NCI-H1694 treated with DMSO at 0.1 percent for 48 hours (cell line): ENCODE data around the gene KANSL1L.
"Not testable (repeated sequence)": the region's sequence is repeated elsewhere in the genome, so short reads cannot be mapped to it uniquely, and the experiment has no call there.

Source experiments
- DNase-seq: peaks from one replicate; lab custom pipeline; 2025; lab: John Stamatoyannopoulos, UW

KANSL1L gene

DNA sequence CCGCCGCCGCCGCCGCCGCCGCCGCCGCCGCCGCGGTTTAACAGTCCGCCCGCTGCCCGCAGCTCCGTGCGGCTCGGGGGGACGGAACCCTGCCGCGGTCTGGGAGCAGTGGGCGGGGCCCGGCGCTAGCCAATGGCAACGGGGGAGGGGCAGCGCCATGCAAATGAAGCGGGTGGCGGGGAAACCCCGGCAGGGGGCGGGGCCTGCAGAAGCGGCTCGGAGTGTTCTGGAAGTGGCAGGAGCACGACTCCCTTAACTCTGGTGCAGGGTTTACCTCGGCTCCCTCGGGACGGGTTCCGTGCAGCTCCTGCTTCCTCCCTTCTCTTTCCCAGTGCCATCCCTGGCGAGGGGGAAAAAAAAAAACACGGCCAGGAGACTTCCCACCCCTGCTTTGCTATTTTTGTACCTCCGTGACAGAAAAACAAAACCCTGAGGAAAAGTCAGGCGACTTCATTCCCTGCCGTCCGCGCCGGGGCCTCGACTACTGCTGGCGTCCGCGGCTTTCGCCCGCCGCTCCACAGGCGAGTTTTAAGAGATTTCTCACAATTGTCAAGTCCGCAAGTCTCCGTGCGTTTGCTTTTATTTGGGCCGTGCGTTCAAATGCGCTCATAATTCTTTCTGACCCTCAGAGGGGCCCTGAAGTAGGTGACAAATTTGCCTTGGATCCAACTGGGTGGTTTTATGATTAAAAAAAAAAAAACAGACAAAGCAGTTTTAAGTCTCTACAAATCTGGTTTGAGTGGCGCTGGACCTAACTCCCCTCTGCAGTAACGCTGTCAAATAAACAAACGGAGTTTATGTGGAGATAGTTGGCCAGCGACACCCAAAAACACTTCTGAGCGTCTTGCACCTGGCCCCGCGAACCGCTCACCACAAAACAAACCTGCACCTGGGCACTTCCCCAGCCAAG, at the start of gene KANSL1L:
Gene KANSL1L, minus strand, starts transcription at position 101 of the 910 bp plus-strand sequence. CDS start 16,827 bp downstream, outside the sequence.
- DNase-seq: peak; percentile 92

GRCh38 chr2:210215120-210215519, 43.9 kb upstream of the KANSL1L start:
- DNase-seq: no peak

- no peak for DNase-seq
Measured at GRCh38 chr2:210210185-210210584, 39.0 kb upstream of the KANSL1L start.

DNA sequence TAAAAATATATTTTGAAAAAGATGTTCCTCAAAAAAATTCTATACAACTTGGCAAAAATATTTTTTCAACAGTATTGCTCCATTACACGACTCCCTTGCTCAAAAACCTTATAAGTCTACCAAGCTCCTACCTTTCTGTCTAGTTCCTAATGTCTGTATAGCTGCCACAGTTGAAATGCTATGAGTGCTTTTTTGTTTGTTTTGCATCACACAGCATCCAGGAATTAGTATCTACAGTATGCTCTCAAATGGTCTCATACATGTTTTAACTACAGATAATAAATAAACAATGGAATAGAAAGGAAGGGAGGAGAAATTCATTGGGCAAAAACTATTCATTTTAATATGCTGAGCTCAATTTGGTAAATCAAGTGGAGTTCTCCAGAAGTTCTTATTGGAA, 36.7 kb upstream of the KANSL1L start:
- no peak for DNase-seq

DNA sequence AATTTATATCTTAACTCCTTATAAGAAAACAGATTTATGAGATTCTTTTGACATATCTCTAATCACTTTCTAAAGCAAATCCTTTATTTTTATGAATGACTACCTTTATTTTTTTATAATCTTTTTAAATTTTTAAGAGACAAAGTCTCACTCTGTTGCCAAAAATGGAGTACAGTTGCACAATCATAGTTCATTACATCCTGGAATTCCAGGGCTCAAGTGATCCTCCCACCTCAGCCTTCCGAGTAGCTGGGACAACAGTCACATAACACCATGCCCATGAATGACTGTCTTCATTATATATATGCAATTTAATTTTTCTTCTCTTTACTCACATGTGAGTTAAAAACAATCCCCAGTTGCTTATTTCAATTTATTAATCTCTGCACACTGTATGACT, 32.3 kb upstream of the KANSL1L start:
- no peak for DNase-seq

GRCh38 chr2:210203147-210203546, 31.9 kb upstream of the KANSL1L start:
- no peak for DNase-seq

DNA sequence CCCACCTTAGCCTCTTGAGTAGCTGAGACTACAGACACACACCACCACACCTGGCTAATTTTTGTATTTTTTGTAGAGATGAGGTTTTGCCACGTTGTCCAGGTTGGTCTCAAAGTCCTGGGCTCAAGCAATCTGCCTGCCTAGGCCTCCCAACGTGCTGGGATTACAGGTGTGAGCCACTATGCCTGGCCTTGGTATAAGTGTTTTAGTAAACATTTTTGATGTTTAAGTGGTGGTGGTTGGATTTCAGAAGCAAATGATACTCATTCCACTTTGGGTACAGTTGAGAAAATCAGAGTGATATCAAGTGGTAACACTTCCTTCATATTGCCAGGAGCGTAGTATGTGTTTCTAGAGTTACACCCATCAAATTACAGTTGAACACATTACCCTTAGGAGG, 28.6 kb upstream of the KANSL1L start:
- no peak for DNase-seq

DNA sequence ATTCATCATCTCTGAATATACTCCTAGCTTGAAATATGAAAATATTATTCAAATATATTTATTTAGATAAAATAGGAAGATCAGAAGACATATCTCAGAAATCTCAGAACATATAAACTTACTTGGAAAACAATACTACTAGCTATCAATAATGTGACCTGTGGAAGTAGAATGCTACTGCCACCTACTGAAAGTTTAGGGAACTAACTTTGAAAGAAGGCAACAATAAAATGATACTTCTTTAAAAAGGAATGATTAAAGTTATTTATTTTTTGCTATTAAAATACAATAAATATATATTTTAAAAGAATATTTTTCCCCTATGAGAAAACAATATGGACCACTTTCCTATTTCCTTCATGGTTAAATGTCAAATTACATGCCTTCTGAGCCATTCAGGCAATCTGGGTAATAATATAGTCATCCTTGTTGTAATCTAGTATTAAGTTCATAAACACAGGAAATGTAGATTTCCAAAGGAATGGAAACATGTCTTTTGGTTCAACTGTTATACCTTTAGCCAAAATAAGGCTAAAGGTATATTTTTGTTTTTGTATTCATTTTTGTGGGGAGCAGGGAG, 28.1 kb upstream of the KANSL1L start:
- DNase-seq: peak; percentile 68

- no peak for DNase-seq
Measured at GRCh38 chr2:210198326-210198725, 27.1 kb upstream of the KANSL1L start.

- no peak for DNase-seq
Measured at GRCh38 chr2:210197720-210198119, 26.5 kb upstream of the KANSL1L start.

DNA sequence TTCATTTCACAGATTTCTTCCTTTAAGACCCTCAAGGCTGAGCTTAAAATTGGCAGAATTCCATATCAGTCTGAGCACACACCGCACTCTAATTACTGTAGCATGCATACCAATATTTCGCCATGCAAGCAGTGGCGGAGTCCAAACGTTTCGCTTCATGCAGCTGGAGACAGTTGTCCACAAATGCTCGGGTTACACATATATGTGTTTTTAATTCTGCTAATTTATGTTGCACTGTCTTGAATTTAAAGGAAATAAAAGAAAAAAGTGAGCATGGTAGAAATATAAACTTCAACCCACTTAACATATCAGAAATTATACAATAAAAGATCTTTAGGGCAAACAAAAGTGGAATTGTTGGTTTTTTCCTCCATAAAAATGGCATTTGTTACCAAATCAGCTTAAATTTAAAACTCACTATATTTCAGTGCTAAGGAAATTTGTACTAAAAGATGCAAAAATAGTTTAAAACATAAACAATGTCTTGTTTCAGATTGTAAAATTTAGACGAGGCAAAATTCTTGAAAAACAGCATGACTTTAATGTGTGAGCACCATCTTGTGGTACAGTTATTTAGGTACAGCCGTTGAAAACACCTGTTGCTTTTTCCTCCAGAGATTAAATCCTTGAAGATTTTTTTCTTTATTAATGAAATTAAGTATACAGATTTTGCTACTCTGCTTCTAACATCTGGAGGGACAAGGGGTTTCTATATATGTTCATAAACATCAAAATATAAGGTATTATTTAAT, 24.1 kb upstream of the KANSL1L start:
- peak; percentile 62 for DNase-seq

GRCh38 chr2:210190345-210190744, 19.1 kb upstream of the KANSL1L start:
- no peak for DNase-seq

DNA sequence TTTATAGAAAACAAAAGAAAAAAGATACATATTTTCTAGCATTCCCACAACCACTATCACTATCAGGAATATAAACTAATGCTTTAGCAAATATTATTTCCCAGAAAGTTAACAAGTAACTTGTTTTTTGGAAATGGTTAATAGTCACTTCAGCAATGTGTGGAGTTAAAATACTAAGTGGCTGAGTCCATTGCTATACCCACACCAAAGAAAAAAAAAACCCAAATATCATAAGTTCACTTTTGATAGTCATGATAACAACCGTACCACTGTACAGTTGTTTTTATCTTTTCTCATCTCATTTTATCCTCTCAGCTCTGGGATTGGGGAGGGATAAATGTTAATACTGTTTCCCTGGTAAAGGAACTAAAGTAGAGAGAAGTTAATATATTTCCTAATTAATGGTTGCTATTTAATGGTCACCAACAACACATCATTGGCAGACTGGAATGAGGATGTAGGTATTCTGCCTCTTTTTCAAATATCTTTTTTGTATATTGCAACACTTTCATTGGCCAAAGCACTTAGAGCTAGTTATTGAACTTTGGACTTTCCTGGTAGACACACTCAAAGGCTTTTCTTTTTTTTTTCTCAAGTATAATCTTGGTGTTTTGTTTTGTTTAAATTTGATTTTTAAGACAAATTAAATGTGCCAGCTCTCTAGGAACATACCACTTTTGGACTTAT, 18.4 kb upstream of the KANSL1L start:
- DNase-seq: no peak

DNA sequence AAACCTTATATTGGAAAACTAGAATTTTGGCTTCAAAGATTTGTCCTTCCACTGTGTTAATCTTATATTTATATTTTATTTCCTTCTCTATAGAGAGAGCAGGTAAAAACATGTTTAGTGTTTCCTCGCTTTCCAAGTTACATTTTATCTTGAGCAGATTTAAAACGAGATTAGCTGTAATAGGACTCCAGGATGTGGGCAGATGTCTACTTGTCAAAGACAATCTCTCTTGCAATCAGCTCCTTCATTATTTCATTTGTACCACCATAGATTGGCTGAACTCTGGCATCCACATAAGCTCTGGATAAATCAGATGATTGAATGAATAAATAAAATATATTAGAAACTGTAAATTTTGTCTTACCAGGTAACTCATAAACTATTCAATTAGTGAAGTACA, 17.5 kb upstream of the KANSL1L start:
- no peak for DNase-seq

DNA sequence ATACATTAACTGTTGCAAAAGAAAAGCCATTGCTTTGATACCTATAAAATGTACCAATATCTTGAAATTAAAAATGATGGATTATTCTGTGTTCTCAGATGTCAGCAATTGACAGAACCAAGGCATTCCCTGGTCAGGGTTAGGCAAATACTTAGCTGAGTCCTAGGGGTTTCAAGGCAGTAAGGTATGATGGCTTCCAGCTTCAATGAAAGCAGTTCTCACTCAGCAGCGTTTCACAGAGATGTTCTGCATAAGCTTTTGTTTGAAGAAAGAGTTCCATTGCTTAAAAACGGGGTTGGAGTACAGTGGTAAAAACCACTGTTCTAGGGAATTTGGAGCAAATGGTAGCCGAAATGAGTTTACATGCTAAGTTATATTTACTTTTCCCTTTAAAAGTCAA, 17.0 kb upstream of the KANSL1L start:
- no peak for DNase-seq

DNA sequence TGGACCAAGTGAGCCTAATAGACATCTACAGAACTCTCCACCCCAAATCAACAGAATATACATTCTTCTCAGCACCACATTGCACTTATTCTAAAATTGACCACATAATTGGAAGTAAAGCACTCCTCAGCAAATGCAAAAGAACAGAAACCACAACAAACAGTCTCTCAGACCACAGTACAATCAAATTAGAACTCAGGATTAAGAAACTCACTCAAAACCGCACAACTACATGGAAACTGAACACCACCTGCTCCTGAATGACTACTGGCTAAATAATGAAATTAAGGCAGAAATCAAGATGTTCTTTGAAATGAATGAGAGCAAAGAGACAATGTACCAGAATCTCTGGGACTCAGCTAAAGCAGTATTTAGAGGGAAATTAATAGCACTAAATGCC, 12.7 kb upstream of the KANSL1L start:
- not testable (repeated sequence) for DNase-seq

DNA sequence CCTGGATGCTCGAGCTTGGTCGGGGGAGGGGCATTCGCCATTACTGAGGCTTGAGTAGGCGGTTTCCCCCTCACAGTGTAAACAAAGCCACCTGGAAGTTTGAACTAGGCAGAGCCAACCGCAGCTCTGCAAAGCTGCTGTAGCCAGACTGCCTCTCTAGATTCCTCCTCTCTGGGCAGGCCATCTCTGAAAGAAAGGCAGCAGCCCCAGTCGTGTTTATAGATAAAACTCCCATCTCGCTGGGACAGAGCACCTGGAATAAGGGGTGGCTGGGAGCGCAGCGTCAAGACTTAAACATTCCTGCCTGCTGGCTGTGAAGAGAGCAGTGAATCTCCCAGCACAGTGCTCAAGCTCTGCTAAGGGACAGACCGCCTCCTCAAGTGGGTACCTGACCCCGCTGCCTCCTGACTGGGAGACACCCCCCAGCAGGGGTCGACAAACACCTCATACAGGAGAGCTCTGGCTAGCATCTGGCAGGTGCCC, 10.4 kb upstream of the KANSL1L start:
- DNase-seq: not testable (repeated sequence)

GRCh38 chr2:210181033-210181605, 9.9 kb upstream of the KANSL1L start:
- DNase-seq: not testable (repeated sequence)

DNA sequence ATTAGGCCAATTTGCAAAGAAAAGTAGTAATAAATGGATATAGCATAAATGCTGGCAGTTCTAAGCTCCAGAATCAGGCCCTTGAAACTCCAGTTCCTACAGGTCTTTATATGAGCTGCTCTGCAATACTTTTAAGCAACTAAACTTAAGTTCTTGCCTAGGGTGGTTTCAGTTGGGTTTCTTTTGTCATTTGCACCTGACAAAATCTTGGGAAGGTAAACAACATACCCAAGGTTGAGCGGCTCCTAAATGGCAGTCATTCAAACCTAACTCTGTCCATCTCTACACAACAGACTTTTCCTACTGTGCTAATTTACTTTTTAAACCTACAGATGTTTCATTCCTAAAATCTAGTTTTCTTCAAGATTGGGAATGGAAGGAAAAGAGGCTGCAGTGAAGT, 9.3 kb upstream of the KANSL1L start:
- DNase-seq: no peak

DNA sequence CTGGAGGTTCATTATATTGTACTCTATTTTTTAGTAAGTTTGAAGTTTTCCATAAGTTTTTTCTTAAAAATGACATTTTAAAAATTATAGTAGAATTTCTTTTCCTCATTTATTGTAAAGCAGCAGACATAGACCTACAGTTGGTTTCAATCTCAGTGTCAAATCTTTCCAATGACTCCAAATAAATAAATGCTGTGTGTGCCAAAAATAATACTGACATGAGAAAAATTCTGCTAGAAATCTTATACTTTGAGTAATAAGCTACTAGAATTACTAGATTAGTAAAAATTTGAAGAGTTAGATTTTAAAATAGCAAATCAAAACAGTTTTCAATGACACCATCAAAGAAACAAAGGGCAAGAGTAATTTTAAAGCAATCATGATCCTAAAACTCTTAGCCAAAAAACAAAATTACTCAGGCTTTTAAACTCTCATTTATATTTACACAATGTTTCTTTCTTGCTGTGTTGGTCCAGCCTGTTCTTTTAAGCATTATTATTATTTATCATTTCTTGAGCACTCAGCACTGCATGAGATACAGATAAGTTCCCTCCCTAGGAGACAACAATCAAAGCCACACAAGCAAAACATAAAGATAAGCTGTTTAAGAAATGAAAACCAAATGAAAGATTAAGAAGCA, 8.3 kb upstream of the KANSL1L start:
- no peak for DNase-seq

GRCh38 chr2:210177769-210178168, 6.6 kb upstream of the KANSL1L start:
- no peak for DNase-seq
